SK-N-SH (cell line): ENCODE results near the gene PCDHGA2. TPM values are rescaled to one million over a fixed set of nuclear protein-coding genes. Genes with fewer than 3 reads are reported as not detected.

Experiments used
- CTCF ChIA-PET: fragments of 300-600, 350-600 bp; formaldehyde crosslinking; extraction: SDS; loops from one replicate; lab custom pipeline; 2021; lab: Yijun Ruan, JAX
- POLR2A ChIA-PET: fragments of 350-600 bp; sonication (Branson Sonifier 250); formaldehyde crosslinking; extraction: SDS; loops from one replicate; lab custom pipeline; 2020; ENCODE audit warnings: antibody characterized with exemption, inconsistent platforms; lab: Yijun Ruan, JAX
- DNase-seq: peaks from one replicate; pipeline ENCODE4 v3.0.0; 2012
- H2AFZ ChIP-seq: fragments of 200-600 bp; sonication (generic); 2 replicates; pipeline ENCODE4 v1.8.1; 2016; ENCODE audit warnings: antibody characterized with exemption, mild to moderate bottlenecking, low read depth
- H3F3A ChIP-seq: fragments of 200-600 bp; sonication (generic); replicated peaks from 2 replicates; pipeline ENCODE3; 2016; ENCODE audit warnings: antibody characterized with exemption, mild to moderate bottlenecking; ENCODE audit not compliant: insufficient read depth
- H3K27ac ChIP-seq, 2 experiments: fragments of 200-500 bp in 1 of 2; fragments of 200-600 bp in 1 of 2; sonication (Bioruptor generic) in 1 of 2; sonication (generic), shearing (Covaris generic) in 1 of 2; 2 replicates each; pipeline versions ENCODE4 v1.5.1 to v1.6.1; 2014 to 2016; ENCODE audit warnings: low read depth in 2 of 2, inconsistent platforms in 1 of 2, low read length in 1 of 2, mild to moderate bottlenecking in 1 of 2, mixed read lengths in 1 of 2
- H3K27me3 ChIP-seq: fragments of 200-600 bp; sonication (generic), shearing (Covaris generic); 2 replicates; pipeline ENCODE4 v1.6.1; 2016; ENCODE audit warnings: mixed run types; ENCODE audit not compliant: insufficient read depth
- H3K36me3 ChIP-seq, 2 experiments: fragments of 200-500 bp in 1 of 2; fragments of 200-600 bp in 1 of 2; sonication (Bioruptor generic) in 1 of 2; sonication (generic) in 1 of 2; replicated peaks in 1 of 2; 2 replicates each; pipeline versions ENCODE3 to v1.5.1; 2014 to 2016; ENCODE audit warnings: low read length in 1 of 2, mild to moderate bottlenecking in 1 of 2; ENCODE audit not compliant: insufficient read depth in 2 of 2, control insufficient read depth in 1 of 2
- H3K4me1 ChIP-seq, 2 experiments: fragments of 200-500 bp in 1 of 2; fragments of 200-600 bp in 1 of 2; sonication (Bioruptor generic) in 1 of 2; sonication (generic), shearing (Covaris generic) in 1 of 2; 2 replicates each; pipeline versions ENCODE4 v1.5.1 to v1.6.1; 2014 to 2016; ENCODE audit warnings: low read depth in 1 of 2, low read length in 1 of 2, mixed run types in 1 of 2; ENCODE audit not compliant: insufficient read depth in 2 of 2, control insufficient read depth in 1 of 2
- H3K4me2 ChIP-seq: fragments of 200-600 bp; sonication (generic), shearing (Covaris generic); 2 replicates; pipeline ENCODE4 v1.6.1; 2017; ENCODE audit warnings: mixed run types
- H3K4me3 ChIP-seq, 2 experiments: fragments of 200-500 bp in 1 of 2; fragments of 200-600 bp in 1 of 2; sonication (Bioruptor generic) in 1 of 2; sonication (generic), shearing (Covaris generic) in 1 of 2; 2 replicates each; pipeline versions ENCODE4 v1.5.1 to v1.8.1; 2014 to 2016; ENCODE audit warnings: low read depth in 2 of 2, inconsistent platforms in 1 of 2, low read length in 1 of 2, mild to moderate bottlenecking in 1 of 2, mixed read lengths in 1 of 2, moderate library complexity in 1 of 2
- H3K79me2 ChIP-seq: fragments of 200-600 bp; sonication (generic); 2 replicates; pipeline ENCODE4 v1.8.1; 2017; ENCODE audit warnings: mild to moderate bottlenecking; ENCODE audit not compliant: insufficient read depth
- H3K9ac ChIP-seq: fragments of 200-600 bp; sonication (generic); 2 replicates; pipeline ENCODE4 v1.6.1; 2017; ENCODE audit warnings: mixed run types
- H3K9me2 ChIP-seq: fragments of 200-600 bp; sonication (generic); 2 replicates; pipeline ENCODE4 v1.6.1; 2017; ENCODE audit warnings: mixed run types
- H3K9me3 ChIP-seq: fragments of 200-600 bp; sonication (generic); 2 replicates; pipeline ENCODE4 v1.6.1; 2017; ENCODE audit warnings: mixed run types, mild to moderate bottlenecking, moderate library complexity
- H4K20me1 ChIP-seq: fragments of 200-600 bp; sonication (generic); 2 replicates; pipeline ENCODE4 v1.6.1; 2017; ENCODE audit warnings: mild to moderate bottlenecking, mixed run types; ENCODE audit not compliant: insufficient read depth
- ELF1 ChIP-seq: IDR thresholded peaks from 2 replicates; pipeline ENCODE4 v1.4.0; 2012
- MEF2A ChIP-seq: IDR thresholded peaks from 2 replicates; pipeline ENCODE4 v1.4.0; 2012; ENCODE audit warnings: low read depth, borderline replicate concordance
- RAD21 ChIP-seq: IDR thresholded peaks from 2 replicates; pipeline ENCODE4 v1.6.1; 2012; ENCODE audit warnings: mild to moderate bottlenecking, low read length
- TCF12 ChIP-seq: IDR thresholded peaks from 2 replicates; pipeline ENCODE4 v1.4.0; 2012
- USF1 ChIP-seq: IDR thresholded peaks from 2 replicates; pipeline ENCODE4 v1.4.0; 2012; ENCODE audit warnings: low read depth, borderline replicate concordance
- WGBS: methylation state at CpG from one replicate; pipeline ENCODE4 v1.1.6; 2017; ENCODE audit warnings: low lambda C conversion rate; 5-methylcytosine and 5-hydroxymethylcytosine counted together
- polyA plus RNA-seq, 3 experiments: library from polyadenylated mRNA; depleted of rRNA; stranded (reverse); fragments of >200 nt; gene quantifications; 2 replicates each; pipeline ENCODE4 v1.2.3, GENCODE V29; 2012
- TF ChIP-seq, protein P1 (sequence below): fragments of 200-600 bp; sonication (generic); IDR thresholded peaks from 2 replicates; pipeline ENCODE4 v1.6.1; 2017; ENCODE audit warnings: antibody characterized with exemption, mild to moderate bottlenecking, moderate library complexity

Gene PCDHGA2
- polyA plus RNA-seq, 1 of the 3 experiments (the other 2 are of a cell fraction): 1.4 TPM

DNA sequence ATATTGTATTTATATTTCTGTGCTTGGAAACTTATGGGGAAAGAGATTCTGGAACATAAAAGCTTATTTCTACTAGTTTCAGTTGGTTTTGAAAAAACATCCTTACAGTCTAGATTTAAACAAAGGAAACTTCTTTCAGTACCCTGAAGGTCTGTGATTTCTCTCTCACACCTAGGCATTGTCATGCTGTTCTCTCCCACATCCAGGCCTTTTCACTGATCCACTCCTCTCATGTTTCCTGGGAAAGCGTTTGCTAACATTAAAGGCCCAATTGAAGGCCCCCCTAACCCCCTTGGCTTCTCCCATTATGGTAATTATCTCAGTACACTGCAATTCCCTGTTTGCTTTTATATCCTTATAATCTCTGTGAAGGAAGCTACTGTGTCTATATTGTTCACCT, 4.2 kb downstream of the PCDHGA2 start:
- ChIA-PET CTCF (interaction anchor here (1.2 to 2.0 kb wide), 4 partner anchors 13 to 221 kb away, joined by 3 to 6 read pairs (median 4); partner anchors contain the start of genes PCDHGA1 and PCDHGB7), POLR2A (no interaction called here)
- DNase-seq: no peak
- no peaks in the 10 kb centered on the region for H3K9me2 ChIP-seq
- 0% methylated on average over 1 of the region's 1 CpG for WGBS
- H3K36me3 ChIP-seq: no peaks in the 10 kb centered on the region
- H2AFZ ChIP-seq: no peak overlapping the region
- no peaks in the 10 kb centered on the region for H3K27me3 ChIP-seq
- H3K4me3 ChIP-seq: no peak overlapping the region
- TF ChIP-seq ELF1 (no peak), USF1 (no peak), MEF2A (no peak)
- TF ChIP-seq, protein P1, sequence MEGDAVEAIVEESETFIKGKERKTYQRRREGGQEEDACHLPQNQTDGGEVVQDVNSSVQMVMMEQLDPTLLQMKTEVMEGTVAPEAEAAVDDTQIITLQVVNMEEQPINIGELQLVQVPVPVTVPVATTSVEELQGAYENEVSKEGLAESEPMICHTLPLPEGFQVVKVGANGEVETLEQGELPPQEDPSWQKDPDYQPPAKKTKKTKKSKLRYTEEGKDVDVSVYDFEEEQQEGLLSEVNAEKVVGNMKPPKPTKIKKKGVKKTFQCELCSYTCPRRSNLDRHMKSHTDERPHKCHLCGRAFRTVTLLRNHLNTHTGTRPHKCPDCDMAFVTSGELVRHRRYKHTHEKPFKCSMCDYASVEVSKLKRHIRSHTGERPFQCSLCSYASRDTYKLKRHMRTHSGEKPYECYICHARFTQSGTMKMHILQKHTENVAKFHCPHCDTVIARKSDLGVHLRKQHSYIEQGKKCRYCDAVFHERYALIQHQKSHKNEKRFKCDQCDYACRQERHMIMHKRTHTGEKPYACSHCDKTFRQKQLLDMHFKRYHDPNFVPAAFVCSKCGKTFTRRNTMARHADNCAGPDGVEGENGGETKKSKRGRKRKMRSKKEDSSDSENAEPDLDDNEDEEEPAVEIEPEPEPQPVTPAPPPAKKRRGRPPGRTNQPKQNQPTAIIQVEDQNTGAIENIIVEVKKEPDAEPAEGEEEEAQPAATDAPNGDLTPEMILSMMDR: no peak
- H3K9ac ChIP-seq: no peak overlapping the region
- H3F3A ChIP-seq: no peaks in the 10 kb centered on the region
- H3K27ac ChIP-seq: no peak overlapping the region
- no peaks in the 10 kb centered on the region for H3K9me3 ChIP-seq
- no peaks in the 10 kb centered on the region for H3K79me2 ChIP-seq
- no peaks in the 10 kb centered on the region for H4K20me1 ChIP-seq
- H3K4me2 ChIP-seq: no peak overlapping the region
- H3K4me1 ChIP-seq: no peaks in the 10 kb centered on the region

DNA sequence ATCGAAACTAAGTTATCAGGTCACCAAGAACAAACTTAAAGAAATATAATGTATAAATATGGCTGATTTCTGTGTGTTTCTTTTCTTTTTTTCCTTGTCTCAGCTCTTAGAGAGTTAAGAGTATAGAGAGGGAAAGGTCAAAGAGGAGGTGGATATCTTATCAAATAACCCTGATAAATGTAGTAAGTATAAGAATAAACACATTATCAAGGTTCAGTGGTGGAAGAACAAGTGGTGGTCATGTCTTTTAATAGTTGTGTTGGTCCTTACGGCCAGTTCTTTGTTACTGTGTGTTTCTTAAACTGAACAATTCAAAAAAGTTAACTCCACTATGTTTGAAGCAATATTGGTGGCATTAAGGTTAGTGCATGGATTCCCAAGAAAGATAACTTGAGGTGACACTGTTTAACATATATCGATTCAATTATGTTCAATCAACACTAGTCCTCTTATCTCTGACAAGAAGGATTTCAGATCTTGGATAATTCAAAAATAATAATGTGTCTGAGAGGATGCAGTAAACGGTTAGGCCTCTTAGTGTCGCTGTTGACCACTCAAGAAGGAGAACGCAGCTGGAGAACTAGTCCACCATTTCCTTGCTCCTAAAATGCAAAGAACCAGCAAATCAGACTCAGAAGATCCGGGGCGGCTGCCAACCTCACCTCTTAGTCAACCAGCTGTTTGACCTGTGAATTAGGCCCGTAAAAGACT, 4.8 kb downstream of the PCDHGA2 start, which contains the start of gene PCDHGA3:
Gene PCDHGA3 (plus strand): TSS at position 588 of the 711 bp plus-strand sequence. CDS start 205 bp downstream, outside the sequence.
- H3K4me2 ChIP-seq: no peak within 1 kb of the TSS
- H3F3A ChIP-seq: no peaks in the 10 kb centered on the region
- WGBS: 13% methylated on average over 9 of the region's 9 CpGs
- no peak within 1 kb of the TSS; a peak in 1 of 4 replicates for H3K4me3 ChIP-seq
- CTCF ChIA-PET: interaction anchor here (0.7 to 2.0 kb wide), 5 partner anchors 13 to 221 kb away, joined by 3 to 8 read pairs (median 3); partner anchors contain the start of genes PCDHGA1 and PCDHGB7
- no peaks in the 10 kb centered on the region for H3K27me3 ChIP-seq
- no peaks in the 10 kb centered on the region for H3K79me2 ChIP-seq
- POLR2A ChIA-PET: no interaction called here
- H3K27ac ChIP-seq: no peak within 1 kb of the TSS
- H3K9ac ChIP-seq: no peak within 1 kb of the TSS
- H3K9me3 ChIP-seq: no peaks in the 10 kb centered on the region
- no peaks in the 10 kb centered on the region for H4K20me1 ChIP-seq
- peak within 1 kb of the TSS; percentile 50; the same call in 1 of the 2 replicates for H2AFZ ChIP-seq
- TF ChIP-seq TCF12 (no peak), RAD21 (peak; percentile 21; the same call in 1 of the 2 replicates), USF1 (no peak), ELF1 (no peak)
- TF ChIP-seq, protein P1: peak; percentile 46
- TF ChIP-seq, all 33 proteins: peak for 2
- H3K36me3 ChIP-seq: no peaks in the 10 kb centered on the region
- DNase-seq: no peak
- H3K4me1 ChIP-seq: no peaks in the 10 kb centered on the region
- no peaks in the 10 kb centered on the region for H3K9me2 ChIP-seq
